H1 (cell line): ENCODE data around the gene SORCS3.

ENCODE experiments used
- ATF2 ChIP-seq: IDR thresholded peaks from 2 replicates; pipeline ENCODE4 v1.6.1; 2012; ENCODE audit warnings: low read length, inconsistent platforms
- CEBPB ChIP-seq: IDR thresholded peaks from 2 replicates; pipeline ENCODE4 v1.6.1; 2012; ENCODE audit warnings: low read depth, low read length
- CREB1 ChIP-seq: IDR thresholded peaks from 2 replicates; pipeline ENCODE4 v1.6.1; 2012; ENCODE audit warnings: inconsistent platforms
- CTCF ChIP-seq, 3 experiments: IDR thresholded peaks; 1 replicate in 2 of 3; 2 replicates in 1 of 3; pipeline versions ENCODE4 v1.5.1 to v1.6.1; 2011; ENCODE audit warnings: low read length in 3 of 3, mild to moderate bottlenecking in 3 of 3, inconsistent platforms in 2 of 3, low read depth in 1 of 3, moderate library complexity in 1 of 3; ENCODE audit not compliant: insufficient read depth in 1 of 3; ENCODE audit errors: control extremely low read depth in 1 of 3
- JUN ChIP-seq: IDR thresholded peaks from 2 replicates; pipeline ENCODE4 v1.6.1; 2011; ENCODE audit warnings: low read depth, mild to moderate bottlenecking, improper control_type of control experiment, low read length
- TBP ChIP-seq: IDR thresholded peaks from 2 replicates; pipeline ENCODE4 v1.6.1; 2011; ENCODE audit warnings: low read depth, low read length, improper control_type of control experiment

GRCh38 chr10:105029286-105029685, 388.2 kb downstream of the SORCS3 start:
- no peak for TF ChIP-seq JUN
- TF ChIP-seq TBP = no peak
- no peak for TF ChIP-seq CREB1
- TF ChIP-seq CEBPB = no peak
- TF ChIP-seq ATF2 = no peak
- TF ChIP-seq CTCF (IDR thresholded peaks at IDR 0.05; ENCODE audit: control extremely low read depth in 1 of 3, insufficient read depth in 1 of 3, low read depth in 1 of 3, low read length in 3 of 3) = no peak
